Measurements from ENCODE around the gene CNDP1.

Gene CNDP1

DNA sequence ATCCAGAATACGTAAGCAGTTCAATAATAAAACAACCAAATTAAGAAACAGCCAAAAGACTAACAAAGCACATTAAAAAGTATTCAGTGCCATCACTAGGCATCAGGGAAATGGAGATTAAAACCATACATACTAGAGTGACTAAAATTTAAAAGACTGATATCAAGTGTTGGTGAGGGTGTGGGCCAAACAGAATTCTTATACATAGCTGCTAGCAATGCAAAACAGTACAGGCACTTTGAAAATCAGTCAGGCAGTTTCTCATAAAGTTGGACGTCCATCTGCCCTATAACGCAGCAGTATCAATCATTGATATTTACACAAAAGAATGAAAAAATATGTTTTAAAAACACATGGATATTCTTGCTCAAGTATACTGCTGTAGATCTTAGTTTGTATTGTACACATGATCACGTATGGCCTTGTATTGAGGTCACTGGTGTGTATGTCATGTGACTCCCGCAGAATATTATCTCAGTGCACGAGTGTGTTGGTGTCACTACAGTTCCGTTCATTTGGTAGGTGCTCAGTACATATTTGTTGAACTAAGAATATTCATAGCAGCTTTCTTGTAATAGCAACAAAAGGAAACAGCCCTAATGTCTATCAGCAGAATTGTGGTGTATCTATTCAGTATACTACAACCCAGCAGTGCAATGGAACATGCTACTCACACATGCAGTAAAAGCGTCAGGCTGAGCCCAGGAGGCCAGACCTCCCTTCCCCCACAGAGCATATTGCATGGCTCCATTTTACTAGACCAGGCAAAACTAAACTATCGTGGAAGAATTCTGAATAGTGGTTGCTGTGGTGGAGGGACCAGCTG, 92.0 kb downstream of the CNDP1 start:
- DNase-seq (ENCODE audit: low read depth) = no peak

DNA sequence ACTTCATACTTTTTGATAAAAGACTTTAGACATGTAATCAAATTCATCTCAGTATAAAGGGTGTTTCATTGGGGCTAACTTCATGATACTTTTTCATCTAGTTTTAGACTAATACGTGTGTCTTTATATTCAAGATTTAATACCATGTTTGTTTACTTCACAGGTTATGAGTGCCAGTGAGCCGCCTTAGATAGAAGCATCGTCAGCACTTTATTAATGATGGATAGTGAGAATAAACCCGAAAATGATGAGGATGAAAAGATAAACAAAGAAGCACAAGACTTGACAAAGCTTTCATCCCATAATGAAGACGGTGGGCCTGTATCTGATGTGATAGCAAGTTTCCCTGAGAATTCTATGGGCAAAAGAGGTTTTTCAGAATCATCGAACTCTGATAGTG, 96.5 kb downstream of the CNDP1 start:
- no peak for DNase-seq (ENCODE audit: low read depth)

DNA sequence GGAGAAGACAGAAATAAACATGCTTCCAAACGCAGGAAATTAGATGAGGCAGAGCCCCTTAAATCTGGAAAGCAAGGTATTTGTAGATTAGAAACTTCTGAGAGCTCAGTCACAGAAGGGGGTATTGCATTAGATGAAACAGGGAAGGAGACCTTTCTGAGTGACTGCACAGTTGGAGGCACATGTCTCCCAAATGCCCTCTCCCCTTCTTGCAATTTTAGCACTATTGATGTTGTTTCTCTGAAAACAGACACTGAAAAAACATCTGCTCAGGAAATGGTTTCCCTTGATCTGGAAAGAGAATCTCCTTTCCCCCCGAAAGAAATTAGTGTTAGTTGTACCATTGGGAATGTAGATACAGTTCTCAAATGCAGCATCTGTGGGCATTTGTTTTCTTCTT, 96.9 kb downstream of the CNDP1 start:
- no peak for DNase-seq (ENCODE audit: low read depth)

DNA sequence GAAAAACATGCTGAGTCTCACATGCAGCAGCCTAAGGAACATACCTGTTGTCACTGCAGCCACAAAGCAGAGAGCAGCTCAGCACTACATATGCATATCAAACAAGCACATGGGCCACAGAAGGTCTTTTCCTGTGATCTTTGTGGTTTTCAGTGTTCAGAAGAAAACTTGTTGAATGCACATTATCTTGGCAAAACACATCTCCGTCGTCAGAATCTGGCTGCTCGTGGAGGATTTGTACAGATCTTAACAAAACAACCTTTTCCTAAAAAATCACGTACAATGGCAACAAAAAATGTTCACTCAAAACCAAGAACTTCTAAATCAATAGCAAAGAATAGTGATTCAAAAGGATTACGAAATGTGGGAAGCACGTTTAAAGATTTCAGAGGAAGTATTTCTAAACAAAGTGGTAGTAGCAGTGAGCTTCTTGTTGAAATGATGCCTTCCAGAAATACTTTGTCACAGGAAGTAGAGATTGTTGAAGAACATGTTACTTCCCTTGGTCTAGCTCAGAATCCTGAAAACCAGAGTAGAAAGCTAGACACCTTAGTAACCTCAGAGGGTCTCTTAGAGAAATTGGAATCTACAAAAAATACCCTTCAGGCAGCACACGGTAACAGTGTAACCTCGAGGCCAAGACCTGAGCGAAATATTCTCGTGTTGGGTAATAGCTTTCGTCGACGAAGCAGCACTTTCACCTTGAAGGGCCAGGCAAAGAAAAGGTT, 97.5 kb downstream of the CNDP1 start:
- DNase-seq (ENCODE audit: low read depth) = no peak

DNA sequence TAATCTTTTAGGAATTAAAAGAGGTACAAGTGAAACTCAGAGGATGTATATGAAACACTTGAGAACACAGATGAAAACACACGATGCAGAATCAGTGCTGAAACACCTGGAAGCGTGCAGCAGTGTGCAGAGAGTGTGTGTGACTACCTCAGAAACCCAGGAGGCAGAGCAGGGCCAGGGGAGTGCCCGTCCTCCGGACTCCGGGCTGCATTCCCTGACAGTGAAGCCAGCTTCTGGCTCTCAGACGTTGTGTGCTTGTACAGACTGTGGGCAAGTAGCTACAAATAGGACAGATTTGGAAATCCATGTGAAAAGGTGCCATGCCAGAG, 98.0 kb downstream of the CNDP1 start:
- no peak for DNase-seq (ENCODE audit: low read depth)

DNA sequence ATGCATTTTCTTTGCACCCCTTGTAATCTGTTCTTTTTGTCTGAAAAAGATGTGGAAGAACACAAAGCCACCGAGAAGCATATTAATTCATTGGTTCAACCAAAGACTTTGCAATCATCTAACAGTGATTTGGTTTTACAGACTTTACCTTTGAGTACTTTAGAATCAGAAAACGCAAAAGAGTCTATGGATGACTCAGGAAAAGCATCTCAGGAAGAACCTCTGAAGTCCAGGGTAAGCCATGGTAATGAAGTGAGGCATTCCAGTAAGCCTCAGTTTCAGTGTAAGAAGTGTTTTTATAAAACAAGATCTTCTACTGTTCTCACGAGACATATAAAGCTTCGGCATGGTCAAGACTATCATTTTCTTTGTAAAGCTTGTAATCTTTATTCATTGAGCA, 98.6 kb downstream of the CNDP1 start:
- DNase-seq (ENCODE audit: low read depth) = no peak

DNA sequence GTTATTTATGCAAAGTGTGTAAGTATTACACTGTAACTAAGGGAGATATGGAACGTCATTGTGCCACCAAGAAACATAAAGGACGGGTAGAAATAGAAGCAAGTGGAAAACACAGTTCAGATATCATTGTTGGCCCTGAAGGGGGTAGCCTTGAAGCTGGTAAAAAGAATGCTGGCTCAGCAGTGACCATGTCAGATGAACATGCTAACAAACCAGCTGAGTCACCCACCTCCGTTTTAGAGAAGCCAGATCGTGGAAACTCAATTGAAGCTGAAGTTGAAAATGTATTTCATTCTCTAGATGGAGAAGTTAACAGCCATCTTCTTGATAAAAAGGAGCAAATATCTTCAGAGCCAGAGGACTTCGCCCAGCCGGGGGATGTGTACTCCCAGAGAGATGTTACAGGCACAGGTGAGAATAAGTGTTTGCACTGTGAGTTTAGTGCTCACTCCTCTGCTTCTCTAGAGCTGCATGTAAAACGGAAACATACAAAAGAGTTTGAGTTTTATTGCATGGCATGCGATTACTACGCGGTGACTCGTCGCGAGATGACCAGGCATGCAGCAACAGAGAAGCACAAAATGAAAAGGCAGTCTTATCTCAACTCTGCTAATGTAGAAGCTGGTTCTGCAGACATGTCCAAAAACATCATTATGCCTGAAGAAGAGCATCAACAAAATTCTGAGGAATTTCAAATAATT, 99.5 kb downstream of the CNDP1 start:
- no peak for DNase-seq (ENCODE audit: low read depth)

DNA sequence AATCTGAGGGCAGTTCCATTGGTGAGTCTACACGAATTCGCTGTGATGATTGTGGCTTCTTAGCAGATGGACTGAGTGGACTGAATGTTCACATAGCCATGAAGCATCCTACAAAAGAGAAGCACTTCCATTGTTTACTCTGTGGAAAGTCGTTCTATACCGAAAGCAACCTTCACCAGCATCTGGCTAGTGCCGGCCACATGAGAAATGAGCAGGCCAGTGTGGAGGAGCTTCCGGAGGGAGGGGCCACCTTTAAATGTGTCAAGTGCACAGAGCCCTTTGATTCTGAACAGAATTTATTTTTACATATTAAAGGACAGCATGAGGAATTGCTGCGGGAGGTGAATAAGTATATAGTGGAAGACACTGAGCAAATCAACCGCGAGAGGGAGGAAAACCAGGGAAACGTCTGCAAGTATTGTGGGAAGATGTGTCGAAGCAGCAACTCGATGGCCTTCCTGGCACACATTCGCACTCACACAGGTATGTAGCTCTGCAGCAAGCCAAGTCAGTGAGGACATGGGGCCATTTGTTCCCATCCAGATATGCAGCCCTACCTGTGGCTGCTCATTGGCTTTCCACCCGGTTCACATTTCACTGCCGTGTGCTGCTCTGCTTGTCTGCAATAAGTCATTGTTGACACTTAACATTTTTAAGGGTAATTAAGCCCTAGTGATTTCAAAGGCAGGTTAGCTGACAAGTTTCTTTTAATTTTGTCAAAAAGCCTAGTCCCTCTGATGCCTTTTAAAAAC, 101.1 kb downstream of the CNDP1 start:
- DNase-seq (ENCODE audit: low read depth) = no peak
